Tibial nerve (tissue), 4 donors: ENCODE results near the gene CHD9NB.

Experiments
- CTCF ChIP-seq, 5 experiments: fragments of 200-600 bp in 3 of 5; fragments of 450-650 bp in 2 of 5; sonication (generic) in 3 of 5; IDR thresholded peaks; one replicate each; pipeline ENCODE4 v1.5.1; 2016 to 2019; ENCODE audit warnings: antibody characterized with exemption in 5 of 5, mild to moderate bottlenecking in 3 of 5, moderate library complexity in 2 of 5
- EP300 ChIP-seq, 2 donors: sonication (generic); formaldehyde crosslinking; IDR thresholded peaks; one replicate each; pipeline ENCODE4 v1.6.1; 2017; ENCODE audit warnings: antibody characterized with exemption in 2 of 2, mild to moderate bottlenecking in 1 of 2
- POLR2A ChIP-seq, 2 donors: fragments of 450-650 bp; IDR thresholded peaks; one replicate each; pipeline ENCODE4 v1.6.1; 2017; ENCODE audit warnings: antibody characterized with exemption in 2 of 2, mild to moderate bottlenecking in 2 of 2, moderate library complexity in 2 of 2

GRCh38 chr16:53043428-53043831, 9.3 kb downstream of the CHD9NB start:
- no peak for TF ChIP-seq CTCF (IDR thresholded peaks at IDR 0.05)
- TF ChIP-seq POLR2A (IDR thresholded peaks at IDR 0.05) = no peak
- no peak for TF ChIP-seq EP300 (IDR thresholded peaks at IDR 0.05)
